ENCODE data around the gene SHKBP1. TPM values are rescaled to one million over a fixed set of nuclear protein-coding genes. Genes with fewer than 3 reads are reported as not detected.

SHKBP1 gene
- total and polyA plus RNA-seq, 2 of the 8 experiments (the other 6 are each of a cell fraction or from before 2014, with no cell fraction given), result 74.6 to 98.8 TPM

DNA sequence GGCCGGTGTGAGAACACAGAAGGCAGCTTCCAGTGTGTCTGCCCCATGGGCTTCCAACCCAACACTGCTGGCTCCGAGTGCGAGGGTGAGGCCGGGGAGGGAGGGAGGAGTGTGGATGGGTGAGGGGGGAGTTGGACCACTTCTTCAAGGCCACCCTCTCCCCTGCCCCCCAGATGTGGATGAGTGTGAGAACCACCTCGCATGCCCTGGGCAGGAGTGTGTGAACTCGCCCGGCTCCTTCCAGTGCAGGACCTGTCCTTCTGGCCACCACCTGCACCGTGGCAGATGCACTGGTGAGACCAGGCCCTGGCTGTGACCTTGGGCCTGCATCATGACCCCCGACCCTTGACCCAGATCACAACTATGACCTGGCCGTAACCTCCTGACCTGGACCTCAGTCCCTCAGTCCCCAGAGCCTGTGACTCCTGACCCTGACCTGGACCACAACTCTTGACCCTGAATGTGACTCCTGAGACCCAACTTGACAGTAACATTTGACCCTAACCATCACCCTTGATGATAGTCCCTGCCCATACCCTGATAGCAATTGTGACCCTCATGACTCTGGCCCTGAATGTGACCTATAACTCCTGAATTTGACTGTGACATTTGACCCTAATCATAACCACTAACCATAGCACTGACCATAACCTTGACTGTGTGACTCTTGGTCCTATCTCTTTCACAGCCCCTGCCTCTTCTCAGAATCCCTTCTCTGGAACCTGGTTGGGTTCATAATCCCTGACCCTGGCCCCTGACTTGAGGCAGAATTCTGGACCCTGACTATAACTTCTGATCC lies 35.4 kb downstream of the SHKBP1 start:
- H4K8ac ChIP-seq (ENCODE audit: extremely low read depth, insufficient read depth, low read length), result no peak overlapping the region; the same call in 1 of the 2 replicates
- no peak overlapping the region for H3K23ac ChIP-seq (ENCODE audit: insufficient read length)
- POLR2A ChIA-PET (ENCODE audit: partially characterized antibody), result no interaction called here
- FAIRE-seq (no peak), DNase-seq (ENCODE audit: low read depth in 1 of 2, low spot score in 2 of 2) (no peak)
- no peak overlapping the region for H2BK12ac ChIP-seq (ENCODE audit: low read depth, low read length)
- peaks cover 6 to 8% of the 10 kb centered on the region in 2 experiments for H4K20me1 ChIP-seq (replicated peaks in 1 of 2; ENCODE audit: control insufficient read depth in 1 of 2, insufficient read depth in 2 of 2, low read length in 2 of 2)
- no peaks in the 10 kb centered on the region for H3K79me2 ChIP-seq (ENCODE audit: control insufficient read depth in 1 of 2, insufficient read depth in 2 of 2, low read length in 2 of 2)
- no peak overlapping the region for H2BK120ac ChIP-seq (replicated peaks; ENCODE audit: low read depth, low read length)
- peak overlapping the region in 1 of 2 experiments; percentile 91; a peak in 1 of 4 replicates for H3K4me2 ChIP-seq (ENCODE audit: insufficient read depth in 1 of 2, low read depth in 2 of 2, low read length in 2 of 2)
- no peak overlapping the region for H4K91ac ChIP-seq (replicated peaks; ENCODE audit: insufficient read length, low read length)
- H3K56ac ChIP-seq (replicated peaks; ENCODE audit: insufficient read length, low read depth, low read length), result no peak overlapping the region
- no peak overlapping the region for H2BK5ac ChIP-seq (ENCODE audit: low read depth, low read length)
- 0 out of 2 replicates have a peak overlapping the region, but pooled peaks have one; percentile 1 for H2BK15ac ChIP-seq (ENCODE audit: low read length)
- no peak overlapping the region for H4K5ac ChIP-seq (ENCODE audit: insufficient read length, low read depth, low read length)
- H3K27me3 ChIP-seq (replicated peaks in 1 of 4; ENCODE audit: control insufficient read depth in 3 of 4, extremely low read depth in 1 of 4, insufficient read depth in 3 of 4, low read length in 3 of 4), result peaks cover 2 to 49% (median 46%) of the 10 kb centered on the region in 4 experiments
- H3K4ac ChIP-seq (replicated peaks; ENCODE audit: insufficient read length, low read depth, low read length), result no peak overlapping the region
- H3K4me1 ChIP-seq (replicated peaks in 1 of 4; ENCODE audit: control insufficient read depth in 3 of 4, insufficient read depth in 4 of 4, low read length in 3 of 4), result peaks cover 3 to 13% (median 10%) of the 10 kb centered on the region in 4 experiments; a peak in 6 of 7 replicates
- CTCF ChIA-PET (ENCODE audit: partially characterized antibody), result interaction anchor here (1.2 to 2.6 kb wide), 2 partner anchors 14 to 23 kb away, joined by 4 to 14 read pairs; no protein-coding TSS in a partner anchor
- H3K79me1 ChIP-seq (ENCODE audit: low read depth, low read length), result no peaks in the 10 kb centered on the region
- no peak overlapping the region for H3K18ac ChIP-seq (ENCODE audit: extremely low read depth, low read length)
- no peak overlapping the region for H2AFZ ChIP-seq (ENCODE audit: low read length)
- no peaks in the 10 kb centered on the region for H3K9me3 ChIP-seq (ENCODE audit: insufficient read depth in 2 of 2, low read depth in 1 of 2, low read length in 1 of 2)
- peaks cover 21% of the 10 kb centered on the region for H3K23me2 ChIP-seq (ENCODE audit: low read depth, low read length)
- no peak overlapping the region for H2BK20ac ChIP-seq (ENCODE audit: low read length)
- H3K36me3 ChIP-seq (ENCODE audit: control insufficient read depth in 2 of 4, insufficient read depth in 4 of 4, low read length in 3 of 4), result peaks cover 0 to 3% (median 0%) of the 10 kb centered on the region in 4 experiments; a peak in 2 of 8 replicates
- H2AK5ac ChIP-seq (ENCODE audit: low read depth, low read length), result no peak overlapping the region
- no peak overlapping the region for H3K27ac ChIP-seq (ENCODE audit: low read depth, low read length)
- H3K4me3 ChIP-seq (ENCODE audit: extremely low read depth in 1 of 4, insufficient read depth in 2 of 4, low read depth in 3 of 4, low read length in 4 of 4), result peak overlapping the region in 1 of 4 experiments; percentile 86; a peak in 1 of 8 replicates
- H3K14ac ChIP-seq (ENCODE audit: insufficient read length), result no peak overlapping the region
- H3K9ac ChIP-seq (replicated peaks in 1 of 4; ENCODE audit: extremely low read depth in 1 of 4, low read depth in 3 of 4, low read length in 3 of 4), result no peak overlapping the region
- 88% methylated on average over 10 of the region's 10 CpGs; no CpG with 5 or more reads in 1 of the 2 experiments for WGBS, 2 experiments (ENCODE audit: extremely low coverage in 1 of 2, insufficient coverage in 1 of 2, insufficient read length in 1 of 2, insufficient replicate concordance in 2 of 2, low coverage in 1 of 2, low lambda C conversion rate in 2 of 2, missing lambda C conversion rate in 1 of 2)
- TF ChIP-seq GABPA (IDR thresholded peaks at IDR 0.05; ENCODE audit: borderline replicate concordance, insufficient read depth, low read length) (no peak), SIX5 (IDR thresholded peaks at IDR 0.05; ENCODE audit: low read depth, low read length) (no peak), TAF7 (optimal IDR thresholded peaks at IDR 0.05; ENCODE audit: borderline replicate concordance, low read depth, low read length) (no peak), SIRT6 (IDR thresholded peaks at IDR 0.05; ENCODE audit: low read length) (no peak), POLR2AphosphoS5 (IDR thresholded peaks at IDR 0.05; ENCODE audit: low read depth, low read length) (no peak), BRCA1 (IDR thresholded peaks at IDR 0.05; ENCODE audit: low read depth, low read length) (no peak), EP300 (IDR thresholded peaks at IDR 0.05; ENCODE audit: borderline replicate concordance in 1 of 2, low read depth in 2 of 2, low read length in 2 of 2) (no peak)
- TF ChIP-seq, protein P1, sequence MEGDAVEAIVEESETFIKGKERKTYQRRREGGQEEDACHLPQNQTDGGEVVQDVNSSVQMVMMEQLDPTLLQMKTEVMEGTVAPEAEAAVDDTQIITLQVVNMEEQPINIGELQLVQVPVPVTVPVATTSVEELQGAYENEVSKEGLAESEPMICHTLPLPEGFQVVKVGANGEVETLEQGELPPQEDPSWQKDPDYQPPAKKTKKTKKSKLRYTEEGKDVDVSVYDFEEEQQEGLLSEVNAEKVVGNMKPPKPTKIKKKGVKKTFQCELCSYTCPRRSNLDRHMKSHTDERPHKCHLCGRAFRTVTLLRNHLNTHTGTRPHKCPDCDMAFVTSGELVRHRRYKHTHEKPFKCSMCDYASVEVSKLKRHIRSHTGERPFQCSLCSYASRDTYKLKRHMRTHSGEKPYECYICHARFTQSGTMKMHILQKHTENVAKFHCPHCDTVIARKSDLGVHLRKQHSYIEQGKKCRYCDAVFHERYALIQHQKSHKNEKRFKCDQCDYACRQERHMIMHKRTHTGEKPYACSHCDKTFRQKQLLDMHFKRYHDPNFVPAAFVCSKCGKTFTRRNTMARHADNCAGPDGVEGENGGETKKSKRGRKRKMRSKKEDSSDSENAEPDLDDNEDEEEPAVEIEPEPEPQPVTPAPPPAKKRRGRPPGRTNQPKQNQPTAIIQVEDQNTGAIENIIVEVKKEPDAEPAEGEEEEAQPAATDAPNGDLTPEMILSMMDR (IDR thresholded peaks at IDR 0.05; ENCODE audit: control extremely low read depth in 1 of 3, insufficient read depth in 1 of 3, low read depth in 1 of 3, low read length in 3 of 3), result no peak
